ENCODE results near the gene SLC16A8. TPM values are rescaled to one million over a fixed set of nuclear protein-coding genes. Genes with fewer than 3 reads are reported as not detected.
"Not testable (repeated sequence)": the region's sequence is repeated elsewhere in the genome, so short reads cannot be mapped to it uniquely, and the experiment has no call there.

The SLC16A8 gene
- total RNA-seq, 2 experiments from 2014 or later: 0.17 TPM; not detected in 1

- Mint-ChIP-seq H3K9me3 (no peaks in the 10 kb centered on the region), H3K4me3 (no peak overlapping the region), H3K4me1 (ENCODE audit: low read depth) (no peaks in the 10 kb centered on the region), H3K27ac (no peak overlapping the region), H3K27me3 (no peaks in the 10 kb centered on the region), H3K36me3 (peaks cover 3% of the 10 kb centered on the region)
- POLR2A ChIA-PET: interaction anchor here (0.9 kb wide), 1 partner anchor 20 kb away, joined by 3 read pairs; no protein-coding TSS in a partner anchor
- intact Hi-C loops (cut with micrococcal nuclease): no loop called here
- CTCF ChIA-PET: interaction anchor here (0.6 to 1.5 kb wide), 3 partner anchors 8 to 449 kb away, joined by 3 to 4 read pairs (median 4); no protein-coding TSS in a partner anchor
- DNase-seq: no peak
Observed at GRCh38 chr22:38122616-38123015, 38.6 kb upstream of the SLC16A8 start.

- no peak overlapping the region for H3K27ac Mint-ChIP-seq
- no peak overlapping the region for H3K4me3 Mint-ChIP-seq
- H3K27me3 Mint-ChIP-seq: no peaks in the 10 kb centered on the region
- ChIA-PET POLR2A (no interaction called here), CTCF (no interaction called here)
- no peak for DNase-seq
- intact Hi-C loops (cut with micrococcal nuclease): no loop called here
- no peaks in the 10 kb centered on the region for H3K36me3 Mint-ChIP-seq
- H3K4me1 Mint-ChIP-seq (ENCODE audit: low read depth): no peaks in the 10 kb centered on the region
- no peaks in the 10 kb centered on the region for H3K9me3 Mint-ChIP-seq
Observed at GRCh38 chr22:38120359-38121110, 36.6 kb upstream of the SLC16A8 start.

DNA sequence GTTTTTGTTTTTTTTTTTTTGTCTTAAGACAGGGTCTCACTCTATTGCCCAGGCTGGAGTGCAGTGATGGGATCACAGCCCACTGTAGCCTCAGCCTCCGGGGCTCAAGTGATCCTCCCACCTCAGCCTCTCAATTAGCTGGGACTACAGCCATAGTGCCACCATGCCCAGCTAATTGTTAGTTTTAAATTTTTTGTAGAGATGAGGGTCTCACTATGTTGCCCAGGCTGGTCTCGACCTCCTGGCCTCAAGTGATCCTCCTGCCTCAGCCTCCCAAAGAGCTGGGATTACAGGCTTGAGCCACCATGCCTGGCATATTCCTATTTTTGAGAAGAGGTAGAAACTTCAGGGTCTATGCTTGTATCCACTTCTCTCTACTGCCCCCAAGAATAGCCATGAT is 34.8 kb upstream of the SLC16A8 start:
- H3K27ac Mint-ChIP-seq; POLR2A ChIA-PET; H3K36me3 Mint-ChIP-seq; intact Hi-C loops (cut with micrococcal nuclease); DNase-seq; H3K4me3 Mint-ChIP-seq; H3K9me3 Mint-ChIP-seq; H3K27me3 Mint-ChIP-seq; H3K4me1 Mint-ChIP-seq (ENCODE audit: low read depth): not testable (repeated sequence)
- CTCF ChIA-PET: interaction anchor here (1.2 kb wide), 1 partner anchor 25 kb away, joined by 3 read pairs; no protein-coding TSS in a partner anchor

- Mint-ChIP-seq H3K9me3 (no peaks in the 10 kb centered on the region), H3K36me3 (peaks cover 2% of the 10 kb centered on the region), H3K4me1 (ENCODE audit: low read depth) (peaks cover 3% of the 10 kb centered on the region), H3K27me3 (no peaks in the 10 kb centered on the region), H3K4me3 (no peak overlapping the region), H3K27ac (no peak overlapping the region)
- ChIA-PET CTCF (interaction anchor here (1.2 kb wide), 1 partner anchor 26 kb away, joined by 3 read pairs; no protein-coding TSS in a partner anchor), POLR2A (no interaction called here)
- intact Hi-C loops (cut with micrococcal nuclease): no loop called here
- DNase-seq: no peak
Observed at GRCh38 chr22:38118182-38118581, 34.2 kb upstream of the SLC16A8 start.

- POLR2A ChIA-PET; CTCF ChIA-PET; H3K4me1 Mint-ChIP-seq (ENCODE audit: low read depth); H3K4me3 Mint-ChIP-seq; H3K27ac Mint-ChIP-seq; H3K9me3 Mint-ChIP-seq; H3K36me3 Mint-ChIP-seq; DNase-seq; H3K27me3 Mint-ChIP-seq; intact Hi-C loops (cut with micrococcal nuclease): not testable (repeated sequence)
Observed at GRCh38 chr22:38117556-38117955, 33.6 kb upstream of the SLC16A8 start.

GRCh38 chr22:38115423-38116205 is 31.6 kb upstream of the SLC16A8 start:
- no peak for DNase-seq
- Mint-ChIP-seq H3K4me1 (ENCODE audit: low read depth) (peaks cover 3% of the 10 kb centered on the region), H3K4me3 (no peak overlapping the region), H3K9me3 (no peaks in the 10 kb centered on the region), H3K27me3 (no peaks in the 10 kb centered on the region), H3K36me3 (peaks cover 2% of the 10 kb centered on the region), H3K27ac (no peak overlapping the region)
- intact Hi-C loops (cut with micrococcal nuclease): no loop called here
- POLR2A ChIA-PET: no interaction called here
- CTCF ChIA-PET: interaction anchor here (0.6 to 3.6 kb wide), 19 partner anchors 9 to 1566 kb away, joined by 3 to 25 read pairs (median 5); no protein-coding TSS in a partner anchor

GRCh38 chr22:38114484-38115398 is 30.8 kb upstream of the SLC16A8 start:
- peak; percentile 85 for DNase-seq
- H3K27ac Mint-ChIP-seq: no peak overlapping the region
- POLR2A ChIA-PET: no interaction called here
- no peaks in the 10 kb centered on the region for H3K9me3 Mint-ChIP-seq
- H3K4me1 Mint-ChIP-seq (ENCODE audit: low read depth): peaks cover 3% of the 10 kb centered on the region
- H3K36me3 Mint-ChIP-seq: peaks cover 2% of the 10 kb centered on the region
- no peaks in the 10 kb centered on the region for H3K27me3 Mint-ChIP-seq
- intact Hi-C loops (cut with micrococcal nuclease): loop anchor here (1.0 kb wide), 1 partner anchor 116 kb away; no protein-coding TSS in a partner anchor
- CTCF ChIA-PET: interaction anchor here (0.6 to 3.6 kb wide), 38 partner anchors 8 to 1565 kb away, joined by 3 to 25 read pairs (median 4); no protein-coding TSS in a partner anchor
- no peak overlapping the region for H3K4me3 Mint-ChIP-seq

DNA sequence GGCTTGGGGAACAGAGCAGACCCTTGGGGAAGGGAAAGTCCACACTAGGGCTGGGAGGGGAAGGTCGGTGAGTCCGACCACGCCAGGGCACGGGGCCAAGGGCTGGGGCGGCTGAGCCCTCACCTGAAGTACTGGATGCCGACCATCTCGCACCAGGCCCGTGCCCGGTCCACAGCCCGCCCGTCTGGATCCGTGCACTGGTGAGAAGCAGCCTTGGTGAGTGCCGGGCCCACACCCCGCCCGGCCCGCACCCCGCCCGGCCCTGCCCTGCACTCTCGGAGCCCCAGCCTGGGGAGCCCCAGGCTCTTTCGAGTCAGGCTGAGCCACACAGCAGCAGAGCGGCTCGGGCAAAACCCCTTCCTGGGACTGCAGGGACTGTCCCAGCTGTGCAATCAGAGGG is 28.4 kb upstream of the SLC16A8 start:
- POLR2A ChIA-PET: no interaction called here
- Mint-ChIP-seq H3K27me3 (no peaks in the 10 kb centered on the region), H3K9me3 (no peaks in the 10 kb centered on the region), H3K27ac (no peak overlapping the region), H3K36me3 (peaks cover 2% of the 10 kb centered on the region), H3K4me3 (no peak overlapping the region), H3K4me1 (ENCODE audit: low read depth) (peaks cover 3% of the 10 kb centered on the region)
- DNase-seq: no peak
- intact Hi-C loops (cut with micrococcal nuclease): no loop called here
- CTCF ChIA-PET: interaction anchor here (0.9 to 1.8 kb wide), 3 partner anchors 9 to 118 kb away, joined by 3 to 7 read pairs (median 3); no protein-coding TSS in a partner anchor

DNA sequence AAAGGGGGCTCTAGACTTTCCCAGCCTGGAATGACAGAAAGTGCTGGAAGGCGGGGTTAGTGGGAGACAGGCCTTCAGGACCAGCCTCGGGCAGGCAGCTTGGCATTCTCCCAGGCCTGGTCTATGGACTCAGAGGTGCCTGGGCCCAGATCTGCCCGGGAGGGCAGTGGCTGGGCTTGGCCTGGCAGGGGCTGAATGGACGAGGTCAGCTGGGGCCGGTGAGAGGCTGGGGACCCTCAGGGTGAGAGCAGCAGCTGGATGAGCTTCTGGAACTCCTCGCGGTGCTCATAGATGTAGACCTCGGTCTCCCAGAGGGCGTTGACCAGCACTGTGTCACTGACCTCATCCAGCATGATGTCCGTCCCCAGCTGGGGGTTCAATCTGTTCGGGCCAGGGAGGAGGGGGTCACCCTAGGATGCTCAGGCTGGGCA is 28.0 kb upstream of the SLC16A8 start:
- no peak for DNase-seq
- intact Hi-C loops (cut with micrococcal nuclease): no loop called here
- H3K27me3 Mint-ChIP-seq: no peaks in the 10 kb centered on the region
- H3K27ac Mint-ChIP-seq: no peak overlapping the region
- H3K4me1 Mint-ChIP-seq (ENCODE audit: low read depth): peaks cover 3% of the 10 kb centered on the region
- ChIA-PET CTCF (interaction anchor here (1.0 kb wide), 1 partner anchor 59 kb away, joined by 3 read pairs; no protein-coding TSS in a partner anchor), POLR2A (no interaction called here)
- no peaks in the 10 kb centered on the region for H3K9me3 Mint-ChIP-seq
- no peak overlapping the region for H3K4me3 Mint-ChIP-seq
- peaks cover 2% of the 10 kb centered on the region for H3K36me3 Mint-ChIP-seq

GRCh38 chr22:38110863-38111852 is 27.2 kb upstream of the SLC16A8 start:
- Mint-ChIP-seq H3K27me3 (no peaks in the 10 kb centered on the region), H3K36me3 (peaks cover 2% of the 10 kb centered on the region), H3K4me3 (no peak overlapping the region), H3K9me3 (no peaks in the 10 kb centered on the region), H3K27ac (no peak overlapping the region), H3K4me1 (ENCODE audit: low read depth) (peaks cover 3% of the 10 kb centered on the region)
- ChIA-PET POLR2A (no interaction called here), CTCF (interaction anchor here (1.0 kb wide), 1 partner anchor 59 kb away, joined by 3 read pairs; no protein-coding TSS in a partner anchor)
- intact Hi-C loops (cut with micrococcal nuclease): no loop called here
- DNase-seq: no peak
